GM18526 (cell line): ENCODE data around the gene JAZF1.

Experiments used
- POLR2A ChIP-seq: IDR thresholded peaks from 3 replicates; pipeline ENCODE4 v1.6.1; 2011; ENCODE audit not compliant: insufficient read length; ENCODE audit errors: extremely low read depth

The JAZF1 gene

DNA sequence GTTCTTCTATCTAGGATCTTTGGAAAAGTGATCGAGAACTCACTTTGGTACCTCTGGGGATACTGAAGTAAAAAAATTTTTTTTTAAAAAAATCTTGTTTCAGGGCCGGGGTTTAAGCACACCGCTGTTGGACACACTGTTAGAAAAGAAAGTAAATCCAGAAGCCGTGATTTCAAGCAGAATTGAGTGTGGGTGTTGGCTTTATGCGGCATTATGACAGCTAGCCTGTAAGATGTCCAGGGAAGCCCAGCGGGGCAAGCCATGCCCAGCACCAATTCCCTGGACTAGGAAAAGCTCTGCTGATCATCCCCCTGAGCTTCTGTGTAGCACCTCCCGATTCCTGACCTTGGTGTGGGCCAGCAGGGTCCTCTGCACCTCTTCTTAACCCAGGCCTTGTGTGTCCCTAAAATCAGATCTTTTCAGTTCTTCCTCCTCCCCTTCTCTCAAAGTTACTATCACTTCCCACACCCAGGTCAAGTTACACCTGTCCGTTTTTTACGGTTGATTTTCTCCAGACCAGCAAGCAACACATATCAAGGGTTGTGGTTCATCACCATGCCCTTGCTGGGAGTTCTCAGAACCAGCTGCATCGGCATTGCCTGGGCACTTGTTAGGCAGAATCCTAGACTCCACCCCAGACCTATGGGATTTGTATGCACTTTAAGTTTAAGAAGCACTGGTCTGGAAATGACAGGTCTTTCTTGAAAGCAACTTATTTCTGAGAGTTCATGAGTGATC lies 235.4 kb downstream of the JAZF1 start:
- TF ChIP-seq POLR2A = no peak

GRCh38 chr7:27944643-27945042 lies 236.0 kb downstream of the JAZF1 start:
- TF ChIP-seq POLR2A = no peak

DNA sequence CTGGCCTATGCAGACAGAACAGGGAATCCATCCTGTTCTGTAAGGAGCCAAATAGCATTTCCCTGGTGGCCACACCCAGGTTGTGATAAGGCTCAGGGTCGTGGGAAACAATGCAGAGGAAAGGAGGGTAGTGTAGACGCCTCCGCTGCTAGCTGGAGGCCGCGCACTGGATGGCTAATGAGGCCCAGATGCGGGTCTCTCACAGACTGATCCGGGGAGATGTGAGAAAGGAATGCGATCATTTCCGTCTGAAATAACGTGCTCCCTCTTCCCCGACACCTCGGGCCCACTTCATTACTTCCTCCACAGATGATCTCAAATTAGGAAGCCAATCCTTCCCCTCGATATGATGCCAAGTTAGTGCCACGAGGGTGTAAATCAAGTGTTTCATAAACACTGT lies 237.4 kb downstream of the JAZF1 start:
- TF ChIP-seq POLR2A = no peak

DNA sequence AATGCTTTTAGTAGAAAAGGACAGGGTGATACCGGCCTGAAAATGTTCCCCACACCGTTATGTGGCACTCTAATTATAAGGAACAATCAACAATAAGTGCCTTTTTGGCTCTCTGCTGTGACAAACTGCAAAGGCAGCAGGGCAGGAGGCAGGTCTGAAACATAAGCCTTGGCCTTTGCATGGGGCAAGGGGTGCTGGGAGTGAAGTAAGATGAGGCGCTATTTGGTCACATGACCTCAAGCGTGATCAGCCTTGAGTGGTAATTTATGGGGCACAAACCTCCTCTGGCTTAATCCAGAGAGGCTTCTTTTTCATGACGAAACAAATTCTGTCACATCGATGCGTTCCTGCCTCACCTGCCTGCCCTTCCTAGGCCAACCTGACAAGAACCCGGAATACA lies 237.9 kb downstream of the JAZF1 start:
- no peak for TF ChIP-seq POLR2A

GRCh38 chr7:27941522-27941921 lies 239.1 kb downstream of the JAZF1 start:
- no peak for TF ChIP-seq POLR2A

DNA sequence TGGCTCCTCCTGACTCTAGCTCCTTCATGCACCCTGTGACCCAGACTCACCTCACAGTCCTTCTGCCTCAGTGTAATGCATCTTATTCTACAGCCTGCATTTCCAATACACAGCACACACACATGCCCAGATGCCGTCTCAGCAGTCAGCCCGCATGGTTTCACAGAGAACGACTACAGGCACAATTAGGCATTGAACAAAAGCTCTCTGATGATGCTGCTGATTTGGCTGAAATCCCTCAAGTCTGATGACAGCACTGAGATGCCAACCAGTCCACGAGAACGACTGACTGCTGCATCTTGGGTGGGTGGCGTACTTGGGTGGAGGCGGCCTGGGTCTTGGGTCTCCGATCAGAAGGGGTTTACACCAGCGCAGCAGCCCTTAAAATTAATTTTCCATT lies 240.3 kb downstream of the JAZF1 start:
- no peak for TF ChIP-seq POLR2A

DNA sequence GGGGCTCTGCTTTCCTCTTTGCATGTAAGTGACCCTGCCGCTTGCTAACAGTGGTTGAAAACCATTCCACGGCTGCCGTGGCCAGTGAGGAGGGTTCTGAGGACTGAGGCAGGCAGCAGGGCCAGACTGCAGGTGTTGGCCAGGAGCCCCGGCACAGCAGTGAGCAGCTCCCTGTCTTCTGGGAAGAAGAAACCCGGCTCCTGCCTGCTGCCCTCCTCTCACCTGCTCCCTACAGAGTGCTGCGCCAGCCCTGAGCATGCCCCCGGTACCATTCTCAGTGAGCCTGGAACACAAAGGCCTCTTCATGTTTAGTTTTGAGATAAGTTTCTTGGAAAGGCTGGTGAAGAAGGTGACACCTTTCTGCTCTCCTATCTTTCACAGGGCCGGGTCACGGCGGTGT lies 240.7 kb downstream of the JAZF1 start:
- no peak for TF ChIP-seq POLR2A

GRCh38 chr7:27936768-27937102 lies 243.9 kb downstream of the JAZF1 start:
- TF ChIP-seq POLR2A = no peak

DNA sequence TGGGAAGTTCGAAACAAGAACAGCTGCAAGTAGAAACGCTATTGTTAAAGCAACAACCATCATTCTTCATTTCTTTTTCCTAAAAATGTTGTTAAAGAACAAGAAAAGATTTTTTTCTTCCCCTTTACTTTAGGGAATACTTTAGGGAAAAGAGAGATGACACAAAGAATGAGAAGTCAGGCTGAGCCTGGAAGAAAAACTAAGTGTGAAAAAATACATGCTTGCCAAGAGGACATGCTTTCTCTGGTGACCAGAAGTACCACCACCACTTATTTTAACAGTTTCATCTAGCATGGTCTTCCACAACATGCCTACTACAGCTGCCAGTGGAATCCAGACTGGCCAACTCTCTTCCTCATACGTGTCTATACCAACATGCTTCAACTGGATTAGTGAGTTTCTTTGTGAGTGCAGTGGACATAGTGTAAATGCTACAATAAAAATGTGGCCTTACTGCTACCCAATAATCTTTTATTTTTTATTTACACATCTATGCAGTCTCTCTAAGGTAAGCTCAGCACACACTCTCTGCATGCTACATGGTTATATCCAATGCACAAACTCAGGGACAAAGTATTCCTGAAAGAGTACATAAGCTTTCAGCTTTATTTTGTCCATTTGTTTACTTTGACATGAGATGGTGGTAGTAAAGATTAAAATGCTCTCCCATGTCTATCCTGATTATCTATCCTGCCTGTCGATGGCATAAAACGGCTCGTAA lies 244.4 kb downstream of the JAZF1 start:
- TF ChIP-seq POLR2A = no peak

GRCh38 chr7:27933671-27934565 lies 246.7 kb downstream of the JAZF1 start:
- TF ChIP-seq POLR2A = no peak

DNA sequence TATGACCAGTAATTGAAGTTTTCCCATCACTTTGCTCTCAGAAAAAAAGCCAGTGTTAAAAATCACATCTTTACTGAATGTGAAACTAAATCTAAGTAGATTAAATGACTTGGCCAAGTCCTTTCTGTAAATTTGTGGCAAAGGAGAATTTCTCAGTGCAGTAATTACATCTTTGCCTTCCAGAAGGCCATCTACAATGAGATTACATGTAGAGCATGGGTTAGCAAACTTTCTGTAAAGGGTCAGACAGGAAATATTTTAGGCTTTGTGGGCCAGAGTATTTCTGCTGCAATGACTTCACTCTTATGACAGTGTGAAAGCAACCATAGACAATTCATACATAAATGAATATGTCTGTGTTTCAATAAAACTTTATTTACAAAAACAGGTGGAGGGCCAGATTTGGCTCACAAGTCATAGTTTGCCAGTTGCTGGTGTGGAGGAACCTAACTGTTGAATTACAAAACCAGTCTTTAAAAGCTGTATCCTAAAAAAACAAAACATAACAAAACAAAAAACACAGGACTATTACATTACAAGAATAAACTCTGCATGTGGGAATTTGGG lies 249.6 kb downstream of the JAZF1 start:
- TF ChIP-seq POLR2A = no peak

- no peak for TF ChIP-seq POLR2A
Measured at GRCh38 chr7:27929127-27929526, 251.5 kb downstream of the JAZF1 start.

GRCh38 chr7:27928001-27928400 lies 252.6 kb downstream of the JAZF1 start:
- no peak for TF ChIP-seq POLR2A

DNA sequence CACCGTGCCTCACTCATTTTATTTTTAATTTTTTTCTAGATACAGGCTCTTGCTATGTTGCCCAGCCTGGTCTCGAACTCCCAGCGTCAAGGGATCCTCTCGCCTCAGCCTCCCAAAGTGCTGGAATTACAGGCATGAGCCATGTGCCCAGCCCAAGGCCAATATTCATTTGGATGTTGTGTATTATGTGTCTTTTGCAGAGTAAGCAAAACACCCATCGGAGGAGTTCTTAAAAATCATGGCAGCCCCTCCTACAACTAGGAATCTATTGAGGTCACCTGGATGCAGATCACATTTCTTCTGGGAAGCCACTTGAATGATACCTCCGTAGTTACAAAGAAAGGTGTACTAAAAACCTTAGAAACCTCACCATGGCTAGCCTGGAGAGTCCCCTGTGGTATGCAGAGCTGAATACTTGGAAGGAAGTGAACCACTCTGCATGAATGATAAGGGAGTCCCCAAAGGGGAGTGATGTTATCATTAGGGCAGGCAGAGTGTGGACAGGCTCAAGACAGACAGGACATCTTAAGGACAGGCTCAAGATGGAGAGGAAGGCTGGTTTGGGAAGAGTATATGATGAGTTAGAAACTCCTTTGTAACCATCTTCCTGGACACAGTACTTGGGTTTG lies 254.9 kb downstream of the JAZF1 start:
- no peak for TF ChIP-seq POLR2A

DNA sequence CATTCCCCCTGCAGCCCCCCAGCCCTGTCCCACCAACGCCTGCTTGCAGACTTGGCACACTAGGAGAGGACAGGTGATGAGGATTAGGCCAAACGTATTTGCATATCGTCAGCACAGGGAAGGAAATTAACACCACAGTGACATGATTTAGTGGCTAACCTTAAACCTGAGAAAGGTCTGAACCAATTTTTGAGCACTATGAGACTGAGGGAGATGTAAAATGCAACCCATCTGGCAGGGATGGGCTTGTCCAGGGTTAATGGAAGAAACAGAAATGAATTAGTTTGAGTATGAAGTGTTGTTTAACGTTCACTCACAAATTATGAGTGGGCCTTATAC lies 257.0 kb downstream of the JAZF1 start:
- no peak for TF ChIP-seq POLR2A
